Testis (tissue), 3 donors: ENCODE results near the gene PRDM11. TPM values are rescaled to one million over a fixed set of nuclear protein-coding genes. Genes with fewer than 3 reads are reported as not detected.
"Not testable (repeated sequence)": the region's sequence is repeated elsewhere in the genome, so short reads cannot be mapped to it uniquely, and the experiment has no call there.

ENCODE experiments used
- DNase-seq: peaks from one replicate; pipeline ENCODE4 v3.0.0-alpha.2; 2019
- H3K27ac ChIP-seq, 2 donors: fragments of 200-600 bp; sonication (generic); one replicate each; pipeline ENCODE4 v1.5.1; 2019
- H3K27me3 ChIP-seq: fragments of 200-600 bp; sonication (generic); one replicate; pipeline ENCODE4 v1.5.1; 2019
- H3K36me3 ChIP-seq: fragments of 200-600 bp; sonication (generic); one replicate; pipeline ENCODE4 v1.5.1; 2017; ENCODE audit warnings: low read depth; ENCODE audit errors: missing control alignments
- H3K4me1 ChIP-seq: fragments of 200-600 bp; sonication (generic); one replicate; pipeline ENCODE4 v1.5.1; 2019
- H3K4me3 ChIP-seq, 2 donors: fragments of 200-600 bp; sonication (generic); one replicate each; pipeline ENCODE4 v1.5.1; 2017 to 2019
- H3K9me3 ChIP-seq: fragments of 200-600 bp; sonication (generic); one replicate; pipeline ENCODE4 v1.5.1; 2017
- POLR2A ChIP-seq: fragments of 450-650 bp; IDR thresholded peaks from one replicate; pipeline ENCODE4 v1.6.1; 2017; ENCODE audit warnings: antibody characterized with exemption, mild to moderate bottlenecking, moderate library complexity
- WGBS, 2 donors: methylation state at CpG; one replicate each; pipeline ENCODE4 v1.1.5; 2018; 5-methylcytosine and 5-hydroxymethylcytosine counted together
- intact Hi-C: fragments of 100-400 bp; cut with DNase I; formaldehyde crosslinking; loops from one replicate; pipeline ENCODE4 v1.15.1; 2023; ENCODE audit warnings: low total_unique reads
- polyA plus RNA-seq: library from polyadenylated mRNA; stranded (reverse); fragments of 350-450 nt; fragmentation: Illumina TruSeq; extraction: RNeasy Lipid Tissue Mini Kit (QIAGEN cat#74804); gene quantifications from one replicate; pipeline ENCODE4 v1.2.3, GENCODE V29; 2014; ENCODE audit warnings: low read depth, low replicate concordance; ENCODE audit not compliant: insufficient read depth
- total RNA-seq, 2 donors: library from RNA; depleted of rRNA; stranded (reverse); fragments of >200 nt; gene quantifications; one replicate each; pipeline ENCODE4 v1.2.3, GENCODE V29; 2016
- TF ChIP-seq, protein P1 (sequence below), 3 experiments: fragments of 450-650 bp in 2 of 3; fragments of 200-600 bp in 1 of 3; sonication (generic) in 1 of 3; IDR thresholded peaks; one replicate each; pipeline ENCODE4 v1.5.1; 2016 to 2019; ENCODE audit warnings: antibody characterized with exemption in 3 of 3, mild to moderate bottlenecking in 2 of 3, moderate library complexity in 1 of 3

Gene PRDM11
- total and polyA plus RNA-seq, 3 donors from 2014 or later: 6.4 to 15.9 (median 13.6) TPM

DNA sequence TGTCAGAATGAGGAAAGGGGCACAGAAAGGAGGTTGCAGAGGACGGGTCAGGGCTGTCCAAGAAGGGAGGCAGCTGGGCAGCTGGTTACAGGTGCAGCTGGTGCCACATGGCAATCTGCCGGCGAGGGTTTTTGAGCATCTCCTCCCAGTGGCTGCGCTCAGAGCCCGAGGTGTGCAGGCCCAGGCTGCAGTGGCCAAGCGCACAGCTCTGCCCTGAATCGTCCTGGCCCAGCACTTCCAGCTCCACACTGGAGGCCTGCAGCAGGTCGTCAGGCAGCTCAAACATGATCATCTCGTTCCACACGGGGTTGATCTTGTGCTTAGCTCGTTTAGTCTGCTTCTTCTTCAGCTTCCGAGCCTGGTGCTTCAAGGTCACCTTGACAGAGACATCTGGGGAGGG is 97.5 kb downstream of the PRDM11 start:
- H3K36me3 ChIP-seq: no peaks in the 10 kb centered on the region
- TF ChIP-seq POLR2A: no peak
- TF ChIP-seq, protein P1, sequence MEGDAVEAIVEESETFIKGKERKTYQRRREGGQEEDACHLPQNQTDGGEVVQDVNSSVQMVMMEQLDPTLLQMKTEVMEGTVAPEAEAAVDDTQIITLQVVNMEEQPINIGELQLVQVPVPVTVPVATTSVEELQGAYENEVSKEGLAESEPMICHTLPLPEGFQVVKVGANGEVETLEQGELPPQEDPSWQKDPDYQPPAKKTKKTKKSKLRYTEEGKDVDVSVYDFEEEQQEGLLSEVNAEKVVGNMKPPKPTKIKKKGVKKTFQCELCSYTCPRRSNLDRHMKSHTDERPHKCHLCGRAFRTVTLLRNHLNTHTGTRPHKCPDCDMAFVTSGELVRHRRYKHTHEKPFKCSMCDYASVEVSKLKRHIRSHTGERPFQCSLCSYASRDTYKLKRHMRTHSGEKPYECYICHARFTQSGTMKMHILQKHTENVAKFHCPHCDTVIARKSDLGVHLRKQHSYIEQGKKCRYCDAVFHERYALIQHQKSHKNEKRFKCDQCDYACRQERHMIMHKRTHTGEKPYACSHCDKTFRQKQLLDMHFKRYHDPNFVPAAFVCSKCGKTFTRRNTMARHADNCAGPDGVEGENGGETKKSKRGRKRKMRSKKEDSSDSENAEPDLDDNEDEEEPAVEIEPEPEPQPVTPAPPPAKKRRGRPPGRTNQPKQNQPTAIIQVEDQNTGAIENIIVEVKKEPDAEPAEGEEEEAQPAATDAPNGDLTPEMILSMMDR (IDR thresholded peaks at IDR 0.05): no peak
- no peaks in the 10 kb centered on the region for H3K4me1 ChIP-seq
- H3K9me3 ChIP-seq: no peaks in the 10 kb centered on the region
- intact Hi-C loops: no loop called here
- H3K27me3 ChIP-seq: no peaks in the 10 kb centered on the region
- no peak overlapping the region for H3K4me3 ChIP-seq
- H3K27ac ChIP-seq: no peak overlapping the region
- no peak for DNase-seq
- 68 to 81% methylated on average over 3 to 12 of the region's 12 CpGs for WGBS, 2 donors

DNA sequence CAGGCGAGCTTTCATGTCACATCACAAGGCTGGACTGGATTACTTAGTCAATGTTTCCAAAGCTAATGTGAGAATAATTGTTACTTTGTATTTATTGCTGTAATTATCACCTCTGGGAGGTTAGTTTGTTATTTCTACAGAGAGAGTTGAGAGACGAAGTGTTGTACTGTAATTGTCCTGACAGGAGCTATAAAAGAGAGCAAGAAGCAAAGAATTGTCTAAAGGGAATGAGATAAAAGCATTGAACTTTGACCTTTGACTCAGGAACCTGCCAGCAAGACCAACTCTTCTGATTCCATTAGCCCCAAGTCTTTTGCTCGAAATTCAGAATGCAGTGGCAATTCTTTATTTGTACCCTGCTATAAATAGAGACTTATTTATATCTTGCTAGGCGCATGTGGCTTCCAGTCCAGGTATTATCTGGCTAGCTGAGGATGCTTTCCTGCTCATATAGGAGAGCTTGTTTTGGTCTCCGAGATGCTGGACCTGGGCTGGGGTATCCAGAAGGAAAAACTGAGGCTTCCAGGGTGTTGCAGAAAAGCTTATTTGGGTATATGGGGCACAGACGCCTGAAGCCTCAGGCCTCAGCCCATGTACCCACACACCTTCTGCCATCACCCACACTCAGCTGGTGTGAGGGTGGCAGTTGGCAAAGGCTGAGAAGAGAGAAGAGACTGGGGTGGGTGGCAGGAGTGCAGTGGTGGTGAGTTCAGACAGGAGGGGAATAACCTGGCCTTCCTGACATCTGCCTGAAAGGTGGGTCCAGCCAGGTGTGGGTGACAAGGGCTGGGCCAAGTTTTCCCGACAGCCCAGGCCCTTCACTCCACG is 99.0 kb downstream of the PRDM11 start:
- Histone ChIP-seq H3K4me3 (no peak overlapping the region), H3K27me3 (no peaks in the 10 kb centered on the region), H3K4me1 (no peaks in the 10 kb centered on the region), H3K9me3 (no peaks in the 10 kb centered on the region), H3K36me3 (no peaks in the 10 kb centered on the region), H3K27ac (no peak overlapping the region)
- DNase-seq: no peak
- TF ChIP-seq POLR2A: no peak
- TF ChIP-seq, protein P1 (IDR thresholded peaks at IDR 0.05): no peak
- 75 to 78% methylated on average over 8 of the region's 8 CpGs for whole genome bisulfite sequencing, 2 donors
- intact Hi-C loops: no loop called here

DNA sequence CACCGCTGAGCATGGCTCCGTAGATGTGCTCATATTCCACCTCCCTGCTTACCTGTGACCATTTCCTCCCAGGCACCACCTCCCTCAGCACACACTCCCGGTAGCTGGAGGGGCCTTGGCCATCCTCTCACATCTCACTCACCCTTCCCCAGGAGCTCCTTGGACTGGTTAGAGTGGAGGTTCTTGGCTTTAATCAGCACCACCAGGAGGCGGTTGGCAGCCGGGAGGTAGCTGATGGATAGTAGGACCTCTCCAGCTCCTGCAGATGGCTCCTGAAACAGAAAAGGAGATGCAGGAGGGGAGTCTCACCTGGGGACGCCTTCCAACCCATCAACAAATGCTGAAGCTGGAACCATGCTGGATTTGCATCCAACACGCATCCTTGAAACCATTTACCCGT is 99.8 kb downstream of the PRDM11 start:
- TF ChIP-seq, protein P1 (IDR thresholded peaks at IDR 0.05): no peak
- no peak for TF ChIP-seq POLR2A
- intact Hi-C loops: no loop called here
- no peak for DNase-seq
- H3K4me1 ChIP-seq: no peaks in the 10 kb centered on the region
- H3K9me3 ChIP-seq: no peaks in the 10 kb centered on the region
- no peaks in the 10 kb centered on the region for H3K27me3 ChIP-seq
- 94 to 95% methylated on average over 4 to 8 of the region's 8 CpGs for WGBS, 2 donors
- no peaks in the 10 kb centered on the region for H3K36me3 ChIP-seq
- H3K4me3 ChIP-seq: no peak overlapping the region
- no peak overlapping the region for H3K27ac ChIP-seq

DNA sequence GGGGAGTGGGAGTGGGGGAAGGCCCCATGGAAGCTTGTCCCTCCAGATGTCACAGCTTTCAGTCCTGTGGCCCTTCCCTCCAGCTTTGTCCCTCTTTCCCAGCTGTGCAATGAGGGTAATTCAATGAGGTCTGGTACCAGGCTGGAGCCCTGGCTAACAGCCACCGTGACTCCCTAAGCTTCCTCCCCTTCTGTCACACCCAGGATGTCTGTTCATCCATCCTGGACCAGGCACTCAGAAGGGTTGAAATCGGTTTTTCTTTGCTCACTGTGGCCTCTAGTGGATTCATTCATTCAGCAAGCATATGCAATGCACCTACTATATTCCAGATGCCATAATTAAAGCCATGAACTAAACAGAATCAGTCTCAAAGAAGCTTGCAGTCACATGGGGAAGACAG is 101.0 kb downstream of the PRDM11 start:
- Histone ChIP-seq H3K36me3 (no peaks in the 10 kb centered on the region), H3K4me1 (no peaks in the 10 kb centered on the region), H3K4me3 (no peak overlapping the region), H3K9me3 (no peaks in the 10 kb centered on the region), H3K27ac (no peak overlapping the region), H3K27me3 (no peaks in the 10 kb centered on the region)
- no peak for TF ChIP-seq POLR2A
- TF ChIP-seq, protein P1 (IDR thresholded peaks at IDR 0.05): no peak
- intact Hi-C loops: no loop called here
- DNase-seq: no peak
- WGBS, 2 donors: 64 to 69% methylated on average over 2 of the region's 2 CpGs

DNA sequence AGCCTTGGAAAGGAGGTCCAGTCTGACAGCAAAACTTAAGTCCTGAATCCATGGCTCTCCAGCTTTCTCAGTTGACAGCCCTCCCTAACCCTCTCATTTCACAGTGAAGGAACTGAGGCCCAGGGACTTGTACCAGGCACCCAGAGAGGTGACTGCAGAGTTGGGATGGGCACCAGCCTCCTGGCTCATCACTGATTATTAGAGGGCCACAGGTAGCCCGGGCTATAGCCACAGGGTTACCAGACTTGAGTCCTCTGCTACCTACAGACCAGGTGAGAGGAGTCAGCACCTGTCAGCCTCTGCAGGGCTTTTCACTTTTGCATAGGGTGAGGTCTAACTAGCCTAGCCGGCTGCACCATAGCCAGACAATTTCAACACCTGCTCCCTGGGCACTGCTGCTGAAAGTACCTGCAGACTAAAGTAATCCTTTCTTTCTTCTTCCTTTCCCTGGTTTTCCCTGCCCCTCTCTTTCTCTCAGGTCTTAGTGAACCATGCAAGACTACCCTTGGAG is 102.1 kb downstream of the PRDM11 start:
- no peak for TF ChIP-seq POLR2A
- TF ChIP-seq, protein P1 (IDR thresholded peaks at IDR 0.05): no peak
- no peak overlapping the region for H3K4me3 ChIP-seq

DNA sequence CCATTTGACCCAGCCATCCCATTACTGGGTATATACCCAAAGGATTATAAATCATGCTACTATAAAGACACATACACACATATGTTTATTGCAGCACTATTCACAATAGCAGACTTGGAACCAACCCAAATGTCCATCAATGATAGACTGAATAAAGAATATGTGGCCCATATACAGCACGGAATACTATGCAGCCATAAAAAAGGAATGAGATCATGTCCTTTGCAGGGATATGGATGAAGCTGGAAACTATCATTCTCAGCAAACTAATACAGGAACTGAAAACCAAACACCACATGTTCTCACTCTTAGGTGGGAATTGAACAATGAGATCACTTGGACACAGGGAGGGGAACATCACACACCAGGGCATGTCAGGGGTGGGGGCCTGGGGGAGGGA is 102.9 kb downstream of the PRDM11 start:
- H3K27ac ChIP-seq, DNase-seq, H3K4me3 ChIP-seq, H3K27me3 ChIP-seq, H3K36me3 ChIP-seq, intact Hi-C loops, H3K4me1 ChIP-seq, H3K9me3 ChIP-seq: not testable (repeated sequence)
- 93 to 95% methylated on average over 1 of the region's 1 CpG for WGBS, 2 donors

More for the DNA sequence above, 102.1 kb downstream of the PRDM11 start:
- intact Hi-C loops: no loop called here
- WGBS, 2 donors: 82 to 92% methylated on average over 1 to 2 of the region's 2 CpGs
- Histone ChIP-seq H3K27ac (no peak overlapping the region), H3K36me3 (no peaks in the 10 kb centered on the region), H3K4me1 (no peaks in the 10 kb centered on the region), H3K9me3 (no peaks in the 10 kb centered on the region), H3K27me3 (no peaks in the 10 kb centered on the region)
- no peak for DNase-seq
